DND-41 (cell line): Measurements from ENCODE around the gene WFS1.

Experiments used
- CTCF ChIP-seq: IDR thresholded peaks from 2 replicates; pipeline ENCODE4 v1.5.1; 2012; ENCODE audit warnings: borderline replicate concordance, low read length, moderate library complexity, mild to moderate bottlenecking; ENCODE audit not compliant: poor library complexity, severe bottlenecking; ENCODE audit errors: extremely low read depth
- EZH2 ChIP-seq: IDR thresholded peaks from 3 replicates; pipeline ENCODE4 v1.6.1; 2012; ENCODE audit warnings: borderline replicate concordance, low read depth, mild to moderate bottlenecking, moderate library complexity, low read length, inconsistent platforms; ENCODE audit not compliant: severe bottlenecking

DNA sequence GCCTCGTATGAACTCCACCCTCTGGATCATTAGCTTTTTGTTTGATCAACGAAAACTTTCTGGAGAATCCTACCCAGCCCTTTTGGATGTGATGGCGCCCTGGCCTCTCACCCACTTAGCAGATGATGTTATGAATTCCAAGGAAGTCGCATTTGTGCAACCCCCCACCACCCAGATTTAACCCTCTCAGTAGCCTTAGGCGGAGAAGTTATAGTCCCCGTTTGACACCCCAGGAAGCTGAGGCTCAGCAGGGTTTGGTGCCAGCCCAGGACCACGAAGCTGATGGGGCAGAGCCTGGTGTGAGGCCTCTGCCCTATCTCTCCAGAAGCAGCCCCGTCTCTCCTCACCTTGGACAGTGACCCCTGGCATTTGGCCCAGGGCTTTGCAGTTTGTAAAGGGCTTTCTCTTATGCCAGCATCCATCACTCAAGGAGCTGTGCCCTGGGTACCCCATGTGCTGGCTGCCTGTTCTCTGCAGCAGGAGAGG, 1.0 kb downstream of the WFS1 start:
- TF ChIP-seq CTCF, result no peak
- TF ChIP-seq EZH2, result no peak
